Measurements from ENCODE around the gene AMN.

AMN gene

DNA sequence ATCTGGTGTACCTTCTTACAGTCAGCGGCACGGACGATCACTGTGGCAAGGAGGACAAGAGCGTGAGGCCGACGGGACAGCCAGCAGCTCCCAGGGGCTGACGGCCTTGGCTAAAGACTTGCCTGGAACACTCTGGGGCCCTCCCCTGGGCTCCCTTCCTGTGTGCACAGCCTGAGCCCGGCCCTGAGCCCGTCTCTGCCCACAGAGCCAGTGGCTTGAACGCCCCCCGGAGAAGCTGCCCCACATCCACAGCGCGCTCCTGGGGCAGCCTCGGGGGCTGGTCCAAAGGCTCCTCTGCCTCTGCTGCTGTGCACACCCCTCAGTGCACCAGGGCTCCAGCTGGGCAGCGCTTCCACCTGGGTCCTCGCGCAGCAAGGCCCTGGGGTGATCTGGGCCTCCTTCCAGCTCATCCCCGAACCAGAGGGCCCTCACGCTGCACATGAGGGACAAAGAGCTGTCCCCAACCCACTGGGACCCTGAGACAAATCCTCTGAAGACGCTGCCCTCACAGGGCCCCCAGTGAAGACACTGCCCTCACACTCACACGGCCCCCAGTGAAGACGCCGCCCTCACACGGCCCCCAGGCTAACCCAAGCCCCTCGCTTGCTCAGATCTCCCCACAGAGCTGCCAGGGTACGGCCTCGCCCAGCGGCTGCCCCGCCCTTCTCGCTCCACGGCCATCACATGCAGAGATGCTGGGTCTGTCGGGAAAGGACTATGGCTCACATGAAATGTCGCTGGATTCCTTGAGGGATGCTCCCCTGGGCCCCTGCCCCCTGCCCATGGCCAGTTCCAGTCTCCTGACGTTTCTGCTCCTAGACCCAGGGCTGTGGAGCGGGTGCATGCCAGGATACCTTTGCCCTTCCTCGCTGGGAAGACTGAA, 22.2 kb downstream of the AMN start:
- no peak for DNase-seq (ENCODE audit: low spot score)

- no peak for DNase-seq (ENCODE audit: low spot score)
These were observed 23.1 kb downstream of the AMN start for GRCh38 chr14:102945346-102946130.

DNA sequence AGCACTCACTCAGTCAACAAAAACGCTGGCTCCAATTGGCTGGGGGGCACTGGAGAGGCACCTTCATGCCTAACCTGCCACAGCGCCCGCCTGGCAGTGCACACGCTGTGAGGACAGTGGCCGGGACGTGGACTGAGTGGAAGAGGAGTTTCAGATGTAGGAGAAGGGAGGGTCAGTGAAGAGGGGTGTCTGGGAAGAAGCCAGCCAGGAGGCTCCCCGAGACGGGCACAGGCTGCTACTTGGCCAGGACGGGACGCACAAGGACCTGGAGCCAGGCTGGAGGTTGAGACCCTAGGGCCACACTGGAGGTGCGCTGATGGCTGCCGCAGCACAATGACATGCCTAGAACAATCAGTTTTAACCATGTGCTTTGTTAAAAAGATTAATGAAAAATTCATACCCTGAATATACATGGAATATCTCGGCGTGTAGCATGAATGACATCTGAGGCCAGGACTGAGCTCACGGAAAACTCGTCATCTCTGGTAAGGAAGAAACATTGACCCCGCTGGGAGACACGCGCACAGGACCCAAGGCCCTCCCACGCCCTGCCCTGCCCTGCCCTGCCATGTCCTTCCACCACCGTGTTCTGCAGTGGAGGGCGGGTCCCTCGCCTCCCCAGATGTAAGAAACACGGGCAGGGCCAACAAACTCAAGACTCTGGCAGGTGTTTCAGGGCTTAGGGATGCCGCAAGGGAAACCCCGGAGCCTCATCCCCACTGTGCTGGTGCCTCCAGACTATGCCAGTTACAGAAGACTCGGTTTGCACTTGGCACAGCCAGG, 25.0 kb downstream of the AMN start:
- no peak for DNase-seq (ENCODE audit: low spot score)

DNA sequence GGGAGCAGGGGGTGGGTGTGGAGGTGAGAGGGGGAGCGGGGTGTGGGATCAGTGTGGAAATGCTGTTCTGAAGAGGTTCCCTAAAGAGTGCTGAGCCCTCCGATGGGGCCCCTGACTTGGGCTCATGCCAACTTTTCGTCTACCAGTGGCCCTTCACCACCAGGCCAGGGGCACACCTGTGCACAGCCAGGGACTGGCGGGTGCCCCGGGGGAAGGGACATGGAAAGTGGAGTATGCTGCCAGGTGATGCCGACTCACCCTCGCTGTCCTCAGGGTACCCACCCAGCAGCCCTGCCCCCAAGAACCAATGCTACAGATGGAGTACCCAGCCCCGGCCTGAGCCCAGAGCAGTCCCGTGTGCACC, 26.2 kb downstream of the AMN start:
- DNase-seq (ENCODE audit: low spot score), result no peak

DNA sequence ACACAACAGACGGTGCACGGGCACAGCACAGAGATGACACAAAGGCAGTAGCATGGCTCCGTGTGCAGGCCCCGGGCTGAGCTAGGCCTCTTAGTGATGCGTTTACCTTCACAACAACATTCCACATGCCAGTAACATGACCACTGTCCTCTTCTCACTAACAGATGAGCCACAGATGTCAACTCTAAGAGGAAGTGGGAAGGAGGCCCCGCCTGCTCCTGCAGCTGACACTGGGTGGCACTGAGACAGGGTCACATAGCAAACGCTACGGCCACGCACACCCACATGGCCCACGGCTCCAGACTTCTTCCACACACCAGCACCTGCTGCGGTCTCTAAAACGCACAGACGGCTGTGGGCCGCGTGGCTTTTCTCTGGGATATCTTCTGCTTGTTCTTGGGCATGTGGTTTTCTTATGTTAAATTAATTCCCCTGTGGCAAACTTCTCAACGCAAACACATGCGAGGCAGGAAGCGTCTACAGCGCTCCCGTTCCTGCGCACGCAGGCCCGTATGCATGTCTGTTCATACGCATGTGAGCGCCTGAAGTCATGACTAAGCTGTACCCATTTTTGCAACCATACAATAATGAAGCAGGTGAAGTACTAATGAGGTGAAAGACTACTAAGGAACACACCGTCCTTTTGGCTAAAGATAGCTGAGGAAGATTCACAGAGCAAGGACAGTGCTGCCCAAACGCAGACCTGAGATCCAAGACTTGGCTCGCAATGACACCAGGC, 26.8 kb downstream of the AMN start:
- peak; percentile 41 for DNase-seq (ENCODE audit: low spot score)

GRCh38 chr14:102949801-102950451, 27.5 kb downstream of the AMN start:
- DNase-seq (ENCODE audit: low spot score), result no peak

GRCh38 chr14:102951034-102951433, 28.6 kb downstream of the AMN start:
- DNase-seq (ENCODE audit: low spot score), result no peak

DNA sequence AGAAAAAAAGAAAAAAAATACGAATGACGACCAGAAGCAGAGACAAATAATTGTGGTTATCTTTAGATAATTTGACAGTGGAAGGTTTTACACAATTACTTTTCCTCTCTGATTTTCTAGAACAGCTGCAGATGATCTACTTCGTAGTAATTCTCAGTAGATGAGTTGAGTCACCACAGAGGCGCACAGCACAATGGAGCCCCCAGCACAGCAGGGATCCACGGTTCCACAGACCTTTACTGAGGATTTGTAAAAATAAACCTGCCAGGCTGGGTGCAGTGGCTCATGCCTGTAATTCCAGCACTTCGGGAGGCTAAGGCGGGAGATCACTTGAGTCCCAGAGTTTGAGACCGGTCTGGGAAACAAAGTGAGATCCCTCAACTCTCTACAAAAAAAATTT, 29.3 kb downstream of the AMN start:
- DNase-seq (ENCODE audit: low spot score), result no peak

DNA sequence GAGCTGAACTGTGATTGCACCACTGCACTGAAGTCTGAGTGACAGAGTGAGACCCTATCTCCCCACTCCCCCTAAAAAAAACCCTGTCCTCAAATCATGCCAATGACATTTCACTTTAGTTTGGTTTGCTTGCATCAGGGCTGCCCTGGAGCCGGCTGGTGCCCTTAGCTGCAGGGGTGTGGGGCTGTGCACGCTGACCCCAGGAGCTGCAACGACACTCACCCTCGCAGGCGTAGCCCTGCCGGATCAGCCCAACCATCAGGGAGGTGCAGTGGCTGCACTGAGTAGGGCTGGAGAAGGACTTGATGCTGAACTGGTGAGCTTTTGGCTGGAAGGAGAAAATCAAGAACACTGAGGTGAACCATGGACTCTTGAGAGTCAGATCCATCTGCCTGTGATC, 29.8 kb downstream of the AMN start:
- no peak for DNase-seq (ENCODE audit: low spot score)

- DNase-seq (ENCODE audit: low spot score), result no peak
These were observed 30.6 kb downstream of the AMN start for GRCh38 chr14:102953100-102953499.

DNA sequence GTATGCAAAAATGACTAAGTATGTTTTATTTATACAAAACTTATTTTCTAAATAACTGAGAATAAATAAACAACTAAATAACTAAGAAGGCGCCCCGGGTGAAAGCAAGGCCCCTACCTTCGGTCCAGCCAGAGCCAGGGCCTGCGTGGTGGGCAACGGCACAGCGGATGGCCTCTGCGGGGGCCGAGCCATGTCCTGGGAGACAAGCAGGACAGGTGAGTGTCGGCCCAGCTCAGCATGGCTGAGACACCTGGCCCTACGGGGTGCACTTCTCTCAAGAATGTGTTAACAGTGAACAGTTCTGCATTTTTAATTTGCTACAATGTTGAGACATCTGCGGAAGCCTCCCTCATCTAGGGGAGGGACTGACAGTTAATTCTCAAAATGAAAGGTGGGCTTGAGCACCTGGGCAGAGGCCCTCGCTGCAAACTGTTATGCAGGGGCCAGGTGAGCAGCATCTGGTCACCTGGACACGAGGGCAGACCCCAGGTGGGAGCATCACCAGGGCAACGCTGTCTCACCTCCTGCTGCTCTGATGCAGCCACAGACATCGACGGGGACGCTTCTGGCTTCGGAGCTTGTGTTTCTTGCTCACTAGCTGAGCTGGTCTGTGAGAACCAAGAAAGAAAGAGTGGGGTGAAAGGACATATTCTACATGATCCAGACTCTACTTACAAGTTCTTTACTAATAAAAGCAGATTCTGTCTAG, 31.8 kb downstream of the AMN start:
- DNase-seq (ENCODE audit: low spot score), result no peak

DNA sequence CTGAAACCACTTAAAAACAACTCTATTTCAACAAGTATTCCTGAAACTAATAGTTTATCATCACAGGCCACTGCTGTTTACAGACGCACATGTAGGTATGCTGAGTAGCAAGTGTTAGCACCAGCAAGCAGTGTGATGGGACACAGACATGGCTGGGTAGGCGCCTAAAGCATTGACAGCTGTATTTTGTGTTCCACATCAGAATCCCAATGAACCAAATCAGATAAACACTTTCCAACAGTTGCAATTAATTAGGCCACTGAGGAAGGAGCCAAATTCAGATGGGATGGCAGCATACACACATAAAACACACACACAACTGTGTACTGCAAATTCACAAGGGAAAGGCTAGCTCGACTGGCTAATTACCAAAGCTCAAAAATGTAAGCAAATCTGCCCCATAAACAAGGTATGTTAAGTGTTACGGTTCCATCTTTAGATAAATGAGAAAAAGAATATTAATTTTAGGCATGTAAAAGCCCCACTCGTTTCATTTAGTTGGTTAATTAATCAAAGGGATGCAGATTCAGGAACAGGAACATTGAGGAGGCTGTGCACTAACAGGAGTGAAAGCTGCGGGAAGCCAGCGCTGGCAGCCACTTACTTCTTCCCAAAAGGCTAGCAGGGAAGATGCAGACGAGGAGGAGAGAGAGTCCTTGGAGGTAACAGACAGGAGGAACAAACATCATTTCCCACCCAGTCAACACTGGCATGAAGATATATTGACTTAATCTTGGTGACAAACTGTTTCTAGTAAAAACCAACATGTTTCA, 33.4 kb downstream of the AMN start:
- DNase-seq (ENCODE audit: low spot score), result no peak

DNA sequence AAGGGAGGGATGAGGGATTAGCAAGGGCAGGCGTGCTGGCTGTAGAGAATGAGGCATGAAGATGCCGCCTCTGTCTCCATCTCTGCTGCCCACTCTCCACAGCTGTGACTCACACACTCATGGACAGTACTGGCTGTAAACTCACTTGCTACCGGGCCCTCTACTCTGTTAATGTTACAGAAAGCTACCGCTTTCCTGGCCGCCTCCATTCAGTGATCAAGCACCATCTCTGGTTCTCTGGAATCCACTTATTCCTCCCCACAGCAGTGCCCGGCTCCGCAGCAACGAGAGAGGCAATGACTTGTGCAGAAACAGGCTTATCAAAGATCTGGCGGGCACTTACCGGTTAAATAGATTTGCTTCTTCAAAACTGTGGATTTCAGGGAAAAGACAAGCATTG, 34.8 kb downstream of the AMN start:
- no peak for DNase-seq (ENCODE audit: low spot score)

DNA sequence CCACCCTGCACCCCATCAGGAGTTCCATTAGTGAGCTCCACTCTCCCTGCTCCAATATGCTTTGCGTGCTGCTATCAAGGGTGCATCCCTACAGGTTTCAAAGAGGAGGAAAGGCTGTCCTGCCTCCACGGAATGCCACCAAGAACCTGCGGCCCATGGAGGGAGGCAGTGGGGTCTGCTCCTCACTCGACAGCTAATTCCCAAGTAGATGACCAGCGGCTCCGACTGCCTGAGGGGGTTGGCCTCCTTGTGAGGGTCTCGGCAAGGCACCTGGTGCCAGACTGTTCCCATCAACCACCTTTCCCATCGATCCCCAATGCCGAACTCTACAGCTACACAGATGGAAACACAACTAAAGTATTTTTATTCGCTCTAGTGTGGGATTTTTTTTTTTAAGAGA, 36.0 kb downstream of the AMN start:
- DNase-seq (ENCODE audit: low spot score), result no peak

DNA sequence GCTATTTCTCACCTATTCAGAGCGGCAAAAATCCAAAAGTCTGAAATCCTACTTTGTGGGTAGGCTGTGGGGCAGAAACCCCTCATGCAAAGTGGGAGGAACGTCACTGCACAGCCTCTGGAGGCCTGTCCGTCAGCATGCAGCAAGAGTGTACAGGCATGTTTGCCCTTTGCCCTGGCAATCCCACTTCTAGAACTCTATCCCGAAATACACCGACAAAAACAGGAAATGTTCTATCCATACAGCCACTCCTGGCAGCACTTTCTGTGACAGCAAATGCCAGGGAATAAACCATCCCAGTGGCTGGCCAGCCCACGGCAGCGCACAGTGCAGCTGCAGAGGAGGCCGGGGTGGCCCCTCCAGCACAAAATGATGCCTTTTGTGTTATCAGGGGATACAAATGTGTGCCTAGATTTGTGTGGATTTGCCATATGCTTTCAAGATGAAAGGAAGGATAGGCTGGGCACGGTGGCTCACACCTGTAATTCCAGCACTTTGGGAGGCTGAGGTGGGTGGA, 39.7 kb downstream of the AMN start:
- DNase-seq (ENCODE audit: low spot score), result no peak

DNA sequence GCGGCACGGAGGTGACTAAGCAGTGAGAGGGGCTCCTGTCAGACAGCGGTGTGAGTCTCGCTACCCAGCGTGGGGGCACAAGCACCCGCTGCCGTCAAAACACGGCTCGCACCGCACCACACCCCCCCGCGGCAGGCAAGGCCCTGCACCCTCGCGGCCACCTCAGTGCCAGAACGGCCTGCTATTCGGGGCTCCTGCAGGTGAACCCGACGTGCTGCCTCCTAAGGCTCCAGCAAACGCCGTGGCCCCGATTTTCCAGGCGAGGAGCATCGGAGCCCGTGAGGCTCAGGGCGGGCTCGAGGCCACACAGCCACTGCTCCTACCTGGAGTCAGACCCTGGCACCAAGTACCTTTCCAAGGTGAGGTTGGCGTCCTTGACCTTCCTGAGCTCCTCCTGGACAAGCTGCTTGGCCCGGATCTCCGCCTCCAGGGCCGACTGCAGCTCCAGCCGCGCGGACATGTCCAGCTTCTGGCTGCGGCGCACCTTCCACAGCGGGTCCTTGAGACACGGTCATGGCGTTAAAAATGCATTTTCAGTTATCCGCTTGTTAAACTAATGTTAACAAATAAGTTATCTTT, 41.8 kb downstream of the AMN start:
- no peak for DNase-seq (ENCODE audit: low spot score)

DNA sequence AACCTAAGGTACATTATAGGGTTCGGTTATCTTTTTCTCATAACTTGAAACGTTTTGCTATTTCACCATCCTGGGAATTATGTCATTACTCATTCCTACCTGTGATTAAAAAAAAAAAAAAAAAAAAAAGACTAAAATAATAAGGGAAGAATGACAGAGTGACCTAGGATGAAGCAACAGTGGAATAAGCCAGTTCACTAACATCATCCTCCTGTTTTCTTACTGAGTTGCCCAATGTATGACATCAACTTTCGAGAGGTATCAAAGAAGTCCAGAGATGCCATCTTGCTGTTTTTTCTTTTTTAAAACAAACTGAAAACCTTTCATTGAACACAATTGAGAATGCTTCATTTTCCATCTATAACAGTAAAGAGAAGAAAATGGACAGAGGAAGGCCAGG, 42.8 kb downstream of the AMN start:
- no peak for DNase-seq (ENCODE audit: low spot score)

- DNase-seq (ENCODE audit: low spot score), result no peak
These were observed 43.6 kb downstream of the AMN start for GRCh38 chr14:102965971-102966655.
